WTC11 (cell line): ENCODE data around the gene PFDN2.

ENCODE experiments used
- CBFB ChIP-seq: sonication (generic); formaldehyde crosslinking; IDR thresholded peaks from 2 replicates; pipeline ENCODE4 v1.8.1; 2022; ENCODE audit warnings: mild to moderate bottlenecking, low read depth, missing genetic modification reagents
- NR1H2 ChIP-seq: sonication (generic); formaldehyde crosslinking; IDR thresholded peaks from 2 replicates; pipeline ENCODE4 v1.9.0; 2021; ENCODE audit warnings: mild to moderate bottlenecking, moderate library complexity, missing genetic modification reagents
- SOX15 ChIP-seq: fragments of 250-450 bp; sonication (Bioruptor Pico); IDR thresholded peaks from 2 replicates; pipeline ENCODE4 v1.9.0; 2021; ENCODE audit warnings: mild to moderate bottlenecking
- ZNF232 ChIP-seq: sonication (generic); formaldehyde crosslinking; IDR thresholded peaks from 2 replicates; pipeline ENCODE4 v1.8.0; 2022; ENCODE audit warnings: mild to moderate bottlenecking, missing genetic modification reagents
- TF ChIP-seq, protein P1 (sequence below): fragments of 200-600 bp; IDR thresholded peaks from 2 replicates; pipeline ENCODE4 v1.8.0; 2022; ENCODE audit warnings: antibody characterized with exemption
- TF ChIP-seq, protein P2 (sequence below): sonication (generic); formaldehyde crosslinking; IDR thresholded peaks from 2 replicates; pipeline ENCODE4 v1.8.0; 2022; ENCODE audit warnings: mild to moderate bottlenecking, missing genetic modification reagents
- TF ChIP-seq, protein P3 (sequence below): sonication (generic); formaldehyde crosslinking; IDR thresholded peaks from 2 replicates; pipeline ENCODE4 v1.8.1; 2022; ENCODE audit warnings: low read depth, mild to moderate bottlenecking, moderate library complexity, missing genetic modification reagents, borderline replicate concordance

DNA sequence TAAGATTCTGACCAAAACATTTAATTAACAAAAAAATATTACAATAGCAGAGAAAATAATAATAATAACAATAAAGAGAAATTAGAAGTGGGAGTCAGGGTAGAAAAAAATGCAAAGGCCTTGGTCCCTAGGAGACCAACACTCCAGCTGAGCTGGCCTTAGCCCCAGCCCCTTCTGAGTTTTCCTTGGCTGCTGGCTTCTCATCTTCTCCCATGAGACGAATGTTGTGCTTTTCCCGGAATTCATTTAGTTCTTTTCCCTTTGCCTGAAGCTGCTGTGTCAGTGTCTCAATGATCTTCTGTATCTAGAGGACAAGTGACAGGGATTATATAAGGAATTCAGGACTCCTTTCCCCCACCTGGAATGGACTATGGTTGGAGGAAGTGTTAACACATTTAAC, 17.3 kb downstream of the PFDN2 start:
- TF ChIP-seq, protein P1, sequence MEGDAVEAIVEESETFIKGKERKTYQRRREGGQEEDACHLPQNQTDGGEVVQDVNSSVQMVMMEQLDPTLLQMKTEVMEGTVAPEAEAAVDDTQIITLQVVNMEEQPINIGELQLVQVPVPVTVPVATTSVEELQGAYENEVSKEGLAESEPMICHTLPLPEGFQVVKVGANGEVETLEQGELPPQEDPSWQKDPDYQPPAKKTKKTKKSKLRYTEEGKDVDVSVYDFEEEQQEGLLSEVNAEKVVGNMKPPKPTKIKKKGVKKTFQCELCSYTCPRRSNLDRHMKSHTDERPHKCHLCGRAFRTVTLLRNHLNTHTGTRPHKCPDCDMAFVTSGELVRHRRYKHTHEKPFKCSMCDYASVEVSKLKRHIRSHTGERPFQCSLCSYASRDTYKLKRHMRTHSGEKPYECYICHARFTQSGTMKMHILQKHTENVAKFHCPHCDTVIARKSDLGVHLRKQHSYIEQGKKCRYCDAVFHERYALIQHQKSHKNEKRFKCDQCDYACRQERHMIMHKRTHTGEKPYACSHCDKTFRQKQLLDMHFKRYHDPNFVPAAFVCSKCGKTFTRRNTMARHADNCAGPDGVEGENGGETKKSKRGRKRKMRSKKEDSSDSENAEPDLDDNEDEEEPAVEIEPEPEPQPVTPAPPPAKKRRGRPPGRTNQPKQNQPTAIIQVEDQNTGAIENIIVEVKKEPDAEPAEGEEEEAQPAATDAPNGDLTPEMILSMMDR = no peak
- no peak for TF ChIP-seq SOX15 (CRISPR knock-in tag)
- no peak for TF ChIP-seq ZNF232
- no peak for TF ChIP-seq NR1H2 (CRISPR knock-in tag)
- TF ChIP-seq, protein P2, sequence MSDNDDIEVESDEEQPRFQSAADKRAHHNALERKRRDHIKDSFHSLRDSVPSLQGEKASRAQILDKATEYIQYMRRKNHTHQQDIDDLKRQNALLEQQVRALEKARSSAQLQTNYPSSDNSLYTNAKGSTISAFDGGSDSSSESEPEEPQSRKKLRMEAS (CRISPR knock-in tag) = no peak
- TF ChIP-seq, protein P3, sequence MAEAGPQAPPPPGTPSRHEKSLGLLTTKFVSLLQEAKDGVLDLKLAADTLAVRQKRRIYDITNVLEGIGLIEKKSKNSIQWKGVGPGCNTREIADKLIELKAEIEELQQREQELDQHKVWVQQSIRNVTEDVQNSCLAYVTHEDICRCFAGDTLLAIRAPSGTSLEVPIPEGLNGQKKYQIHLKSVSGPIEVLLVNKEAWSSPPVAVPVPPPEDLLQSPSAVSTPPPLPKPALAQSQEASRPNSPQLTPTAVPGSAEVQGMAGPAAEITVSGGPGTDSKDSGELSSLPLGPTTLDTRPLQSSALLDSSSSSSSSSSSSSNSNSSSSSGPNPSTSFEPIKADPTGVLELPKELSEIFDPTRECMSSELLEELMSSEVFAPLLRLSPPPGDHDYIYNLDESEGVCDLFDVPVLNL (CRISPR knock-in tag) = no peak
- no peak for TF ChIP-seq CBFB
